ENCODE results near the gene CCDC116. TPM values are rescaled to one million over a fixed set of nuclear protein-coding genes. Genes with fewer than 3 reads are reported as not detected.

The CCDC116 gene
- total RNA-seq, 1 donor from 2014 or later = 0.41 TPM

GRCh38 chr22:21684492-21685163 lies 52.1 kb downstream of the CCDC116 start:
- no peak for ATAC-seq
- Histone ChIP-seq H3K4me3 (no peak overlapping the region), H3K27ac (no peak overlapping the region), H3K27me3 (ENCODE audit: low read depth) (no peaks in the 10 kb centered on the region), H3K4me1 (no peaks in the 10 kb centered on the region), H3K9me3 (no peaks in the 10 kb centered on the region), H3K36me3 (peaks cover 88% of the 10 kb centered on the region)
- DNase-seq = no peak
- intact Hi-C loops (cut with DNase I) = no loop called here
- TF ChIP-seq CTCF (IDR thresholded peaks at IDR 0.05) = no peak

- Histone ChIP-seq H3K27me3 (ENCODE audit: low read depth) (no peaks in the 10 kb centered on the region), H3K4me3 (no peak overlapping the region), H3K9me3 (no peaks in the 10 kb centered on the region), H3K4me1 (no peaks in the 10 kb centered on the region), H3K36me3 (peaks cover 93% of the 10 kb centered on the region), H3K27ac (no peak overlapping the region)
- intact Hi-C loops (cut with DNase I) = no loop called here
- DNase-seq (no peak), ATAC-seq (no peak)
- no peak for TF ChIP-seq CTCF (IDR thresholded peaks at IDR 0.05)
Observed at GRCh38 chr22:21685164-21685513, 52.6 kb downstream of the CCDC116 start.

- Histone ChIP-seq H3K4me3 (no peak overlapping the region), H3K9me3 (no peaks in the 10 kb centered on the region), H3K36me3 (peaks cover 93% of the 10 kb centered on the region), H3K27me3 (ENCODE audit: low read depth) (no peaks in the 10 kb centered on the region), H3K27ac (no peak overlapping the region), H3K4me1 (no peaks in the 10 kb centered on the region)
- ATAC-seq = no peak
- no peak for TF ChIP-seq CTCF (IDR thresholded peaks at IDR 0.05)
- intact Hi-C loops (cut with DNase I) = no loop called here
- DNase-seq = no peak
Observed at GRCh38 chr22:21686193-21686608, 53.6 kb downstream of the CCDC116 start.

Small RNAs within 50 kb of the gene (microRNA-seq; reads per million reads assigned to microRNA genes)
- gene MIR130B (ENCODE audit: borderline number of aligned reads) = 154 reads per million, percentile 58 among the genes with 10 or more reads in this experiment
- 2.0 reads per million for gene MIR301B (ENCODE audit: borderline number of aligned reads)

Other genes with a start within 250 kb of the CCDC116 start
- gene RIMBP3B, start 249.0 kb upstream of the CCDC116 start, total RNA-seq = 0.21 TPM
- gene HIC2, start 215.4 kb upstream of the CCDC116 start, total RNA-seq = 5.7 TPM
- 3.5 TPM for gene TMEM191C, start 165.4 kb upstream of the CCDC116 start, total RNA-seq
- gene RIMBP3C, start 81.3 kb upstream of the CCDC116 start, total RNA-seq = 0.47 TPM
- gene UBE2L3, start 65.0 kb upstream of the CCDC116 start, total RNA-seq = 47.9 TPM
- 13.1 TPM for gene YDJC, start 2.7 kb upstream of the CCDC116 start, total RNA-seq
- 36.1 TPM for gene SDF2L1, start 9.5 kb downstream of the CCDC116 start, total RNA-seq
- gene PPIL2, start 33.3 kb downstream of the CCDC116 start, total RNA-seq = 38.1 TPM
- gene YPEL1, start 103.0 kb downstream of the CCDC116 start, total RNA-seq = 7.6 TPM
- 146 TPM for gene MAPK1, start 234.9 kb downstream of the CCDC116 start, total RNA-seq

Measured in lower lobe of right lung (tissue), 2 donors.